Neural progenitor cell (in vitro differentiated cells): Measurements from ENCODE around the gene SMYD2. TPM values are rescaled to one million over a fixed set of nuclear protein-coding genes. Genes with fewer than 3 reads are reported as not detected.

Experiments
- DNase-seq: peaks from one replicate; pipeline ENCODE4 v3.0.0-alpha.2; 2016; ENCODE audit warnings: low spot score
- H2AFZ ChIP-seq: fragments of 200-600 bp; sonication (generic); replicated peaks from 2 replicates; pipeline ENCODE4 v1.6.1; 2016; ENCODE audit warnings: antibody characterized with exemption
- H3F3A ChIP-seq: fragments of 200-600 bp; sonication (generic); 2 replicates; pipeline ENCODE4 v1.6.1; 2016; ENCODE audit warnings: antibody characterized with exemption, low read depth
- H3K27ac ChIP-seq: fragments of 200-600 bp; sonication (generic); 2 replicates; pipeline ENCODE4 v1.5.1; 2016; ENCODE audit warnings: mild to moderate bottlenecking
- H3K27me3 ChIP-seq: fragments of 200-600 bp; sonication (generic); 2 replicates; pipeline ENCODE4 v1.6.1; 2016; ENCODE audit warnings: mild to moderate bottlenecking, moderate library complexity
- H3K36me3 ChIP-seq: fragments of 200-600 bp; sonication (generic); 2 replicates; pipeline ENCODE4 v1.5.1; 2016
- H3K4me1 ChIP-seq: fragments of 200-600 bp; sonication (generic); 2 replicates; pipeline ENCODE4 v1.6.1; 2016; ENCODE audit warnings: mixed run types
- H3K4me2 ChIP-seq: fragments of 200-600 bp; sonication (generic); 2 replicates; pipeline ENCODE4 v1.6.1; 2016
- H3K4me3 ChIP-seq: fragments of 200-600 bp; sonication (generic); 2 replicates; pipeline ENCODE4 v1.5.1; 2016
- H3K79me2 ChIP-seq: fragments of 200-600 bp; sonication (generic); 2 replicates; pipeline ENCODE4 v1.6.1; 2016; ENCODE audit warnings: low read depth
- H3K9ac ChIP-seq: fragments of 200-600 bp; sonication (generic); 2 replicates; pipeline ENCODE4 v1.6.1; 2016
- H3K9me3 ChIP-seq: fragments of 200-600 bp; sonication (generic); 2 replicates; pipeline ENCODE4 v1.5.1; 2016; ENCODE audit warnings: low read depth
- H4K20me1 ChIP-seq: fragments of 200-600 bp; sonication (generic); 2 replicates; pipeline ENCODE4 v1.6.1; 2016; ENCODE audit warnings: low read depth
- H3K27ac Mint-ChIP-seq: 3 replicates; pipeline ENCODE4 v1.8.0; 2021; ENCODE audit warnings: mixed read lengths
- H3K27me3 Mint-ChIP-seq: 2 replicates; pipeline ENCODE4 v1.8.0; 2022; ENCODE audit warnings: low read depth, mild to moderate bottlenecking, inconsistent platforms, moderate library complexity, mixed read lengths; ENCODE audit not compliant: insufficient read depth
- H3K36me3 Mint-ChIP-seq: 3 replicates; pipeline ENCODE4 v1.8.0; 2021; ENCODE audit warnings: mixed read lengths
- H3K4me1 Mint-ChIP-seq: 3 replicates; pipeline ENCODE4 v1.8.0; 2021; ENCODE audit warnings: mixed read lengths
- H3K4me3 Mint-ChIP-seq: 3 replicates; pipeline ENCODE4 v1.8.0; 2021; ENCODE audit warnings: mild to moderate bottlenecking, moderate library complexity, mixed read lengths
- H3K9me3 Mint-ChIP-seq: 3 replicates; pipeline ENCODE4 v1.8.0; 2020; ENCODE audit warnings: mixed read lengths
- CTCF ChIP-seq: fragments of 200-600 bp; sonication (generic); IDR thresholded peaks from 2 replicates; pipeline ENCODE4 v1.5.1; 2017; ENCODE audit warnings: antibody characterized with exemption, mild to moderate bottlenecking
- EZH2 ChIP-seq: fragments of 200-600 bp; sonication (generic); IDR thresholded peaks from 2 replicates; pipeline ENCODE4 v1.6.1; 2017; ENCODE audit warnings: antibody characterized with exemption, mild to moderate bottlenecking, moderate library complexity
- EZH2phosphoT487 ChIP-seq: fragments of 200-600 bp; sonication (generic); IDR thresholded peaks from 2 replicates; pipeline ENCODE4 v1.6.1; 2017; ENCODE audit warnings: antibody characterized with exemption
- total RNA-seq: library from RNA; depleted of rRNA; stranded (reverse); fragments of >200 nt; gene quantifications from 2 replicates; pipeline ENCODE4 v1.2.3, GENCODE V29; 2015; ENCODE audit warnings: low replicate concordance

SMYD2 gene
- total RNA-seq, 1 donor from 2014 or later, result 20.5 TPM

GRCh38 chr1:214244841-214245240 lies 36.1 kb upstream of the SMYD2 start:
- no peak overlapping the region for H2AFZ ChIP-seq
- Mint-ChIP-seq H3K27ac (no peak overlapping the region), H3K36me3 (no peaks in the 10 kb centered on the region), H3K27me3 (peaks cover under 1% of the 10 kb centered on the region), H3K9me3 (peaks cover 5% of the 10 kb centered on the region), H3K4me3 (no peak overlapping the region), H3K4me1 (peaks cover 32% of the 10 kb centered on the region)
- H3K4me2 ChIP-seq, result no peak overlapping the region
- DNase-seq, result no peak
- H3K4me3 ChIP-seq, result no peak overlapping the region
- H3K79me2 ChIP-seq, result no peaks in the 10 kb centered on the region
- peaks cover 38% of the 10 kb centered on the region for H3K4me1 ChIP-seq
- no peak overlapping the region for H3K9ac ChIP-seq
- H3K36me3 ChIP-seq, result no peaks in the 10 kb centered on the region
- H3K9me3 ChIP-seq, result no peaks in the 10 kb centered on the region
- H4K20me1 ChIP-seq, result no peaks in the 10 kb centered on the region
- no peaks in the 10 kb centered on the region for H3K27me3 ChIP-seq
- H3K27ac ChIP-seq, result no peak overlapping the region
- peaks cover 12% of the 10 kb centered on the region for H3F3A ChIP-seq
- no peak for TF ChIP-seq CTCF
- no peak for TF ChIP-seq EZH2
- TF ChIP-seq EZH2phosphoT487, result no peak

GRCh38 chr1:214247501-214248041 lies 33.4 kb upstream of the SMYD2 start:
- H3K79me2 ChIP-seq, result no peaks in the 10 kb centered on the region
- no peak overlapping the region for H3K9ac ChIP-seq
- H3K4me2 ChIP-seq, result peak overlapping the region; percentile 50
- H3K27ac ChIP-seq, result no peak overlapping the region
- Mint-ChIP-seq H3K27ac (peak overlapping the region; percentile 84), H3K4me3 (no peak overlapping the region), H3K4me1 (peaks cover 32% of the 10 kb centered on the region), H3K9me3 (no peaks in the 10 kb centered on the region), H3K36me3 (no peaks in the 10 kb centered on the region), H3K27me3 (no peaks in the 10 kb centered on the region)
- H3K4me1 ChIP-seq, result peaks cover 38% of the 10 kb centered on the region
- H3K36me3 ChIP-seq, result no peaks in the 10 kb centered on the region
- no peaks in the 10 kb centered on the region for H3K9me3 ChIP-seq
- no peaks in the 10 kb centered on the region for H4K20me1 ChIP-seq
- H2AFZ ChIP-seq, result no peak overlapping the region
- TF ChIP-seq EZH2phosphoT487, result no peak
- TF ChIP-seq EZH2, result no peak
- TF ChIP-seq CTCF, result no peak
- H3F3A ChIP-seq, result peaks cover 12% of the 10 kb centered on the region
- peak; percentile 83 for DNase-seq
- no peaks in the 10 kb centered on the region for H3K27me3 ChIP-seq
- H3K4me3 ChIP-seq, result no peak overlapping the region

GRCh38 chr1:214248311-214249085 lies 32.5 kb upstream of the SMYD2 start:
- Histone ChIP-seq H3K79me2 (no peaks in the 10 kb centered on the region), H3K4me3 (no peak overlapping the region), H4K20me1 (no peaks in the 10 kb centered on the region), H3K27me3 (no peaks in the 10 kb centered on the region), H3K27ac (no peak overlapping the region), H3K9me3 (no peaks in the 10 kb centered on the region), H3K36me3 (no peaks in the 10 kb centered on the region), H3K9ac (no peak overlapping the region), H3F3A (peaks cover 12% of the 10 kb centered on the region), H3K4me1 (peaks cover 38% of the 10 kb centered on the region), H2AFZ (peak overlapping the region; percentile 17), H3K4me2 (peak overlapping the region; percentile 50)
- Mint-ChIP-seq H3K36me3 (no peaks in the 10 kb centered on the region), H3K27ac (peak overlapping the region; percentile 43), H3K4me1 (peaks cover 32% of the 10 kb centered on the region), H3K9me3 (no peaks in the 10 kb centered on the region), H3K4me3 (no peak overlapping the region), H3K27me3 (no peaks in the 10 kb centered on the region)
- TF ChIP-seq EZH2 (no peak), EZH2phosphoT487 (no peak), CTCF (no peak)
- no peak for DNase-seq
